HG03139 (cell line): Measurements from ENCODE around the gene MTHFD2L.
"Not testable (repeated sequence)": the region's sequence is repeated elsewhere in the genome, so short reads cannot be mapped to it uniquely, and the experiment has no call there.

Experiments
- ATAC-seq: cut with Tn5 transposase; IDR thresholded peaks from one replicate; pipeline ENCODE4 v1.9.1; 2021; ENCODE audit not compliant: unreplicated experiment

The MTHFD2L gene

DNA sequence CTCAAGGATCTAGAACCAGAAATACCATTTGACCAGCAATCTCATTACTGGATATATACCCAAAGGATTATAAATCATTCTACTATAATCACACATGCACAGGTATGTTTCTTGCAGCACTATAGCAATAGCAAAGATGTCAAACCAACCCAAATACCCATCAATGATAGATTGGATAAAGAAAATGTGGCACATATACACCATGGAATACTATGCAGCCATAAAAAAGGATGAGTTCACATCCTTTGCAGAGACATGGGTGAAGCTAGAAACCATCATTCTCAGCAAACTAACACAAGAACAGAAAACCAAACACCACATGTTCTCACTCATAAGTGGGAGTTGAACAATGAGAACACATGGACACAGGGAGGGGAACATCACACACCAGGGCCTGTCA, 25.7 kb upstream of the MTHFD2L start:
- not testable (repeated sequence) for ATAC-seq

- no peak for ATAC-seq
Observed at GRCh38 chr4:74132944-74133343, 25.0 kb upstream of the MTHFD2L start.

DNA sequence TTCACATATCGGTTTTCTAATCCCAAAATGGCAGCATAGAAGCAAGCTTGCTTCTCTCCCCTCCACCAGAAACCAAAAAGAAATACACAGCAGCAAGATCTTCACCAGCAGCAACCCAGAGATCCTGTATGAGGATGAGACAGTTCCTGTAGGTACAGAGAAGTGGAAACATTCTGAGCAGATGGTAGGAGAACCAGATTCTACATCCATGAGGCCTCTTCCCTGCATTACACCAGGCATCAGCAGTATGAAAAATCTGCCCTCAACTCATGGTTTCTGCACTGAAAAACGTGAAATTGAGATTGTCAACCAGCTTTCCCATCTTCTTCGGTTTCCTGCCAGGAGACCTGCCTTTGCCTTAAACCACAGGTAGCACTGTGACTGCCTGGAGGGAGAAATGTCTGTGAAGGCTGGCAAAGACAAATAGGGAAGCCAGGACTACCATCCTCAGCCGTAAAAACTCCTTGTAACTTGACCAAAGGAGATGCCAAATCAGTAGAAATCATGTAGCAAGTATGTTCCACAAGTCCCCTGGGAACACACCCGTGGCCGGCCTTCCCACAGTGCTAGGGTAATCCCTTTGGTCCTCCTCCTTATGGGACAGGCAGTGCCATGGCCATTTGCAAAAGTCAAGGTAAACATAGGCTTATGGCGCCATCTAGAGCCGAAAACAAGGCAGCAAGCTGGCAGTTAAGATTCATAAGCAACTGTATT, 24.0 kb upstream of the MTHFD2L start:
- ATAC-seq = no peak

GRCh38 chr4:74134500-74134852, 23.4 kb upstream of the MTHFD2L start:
- no peak for ATAC-seq

GRCh38 chr4:74146581-74147129, 11.3 kb upstream of the MTHFD2L start:
- ATAC-seq = no peak

DNA sequence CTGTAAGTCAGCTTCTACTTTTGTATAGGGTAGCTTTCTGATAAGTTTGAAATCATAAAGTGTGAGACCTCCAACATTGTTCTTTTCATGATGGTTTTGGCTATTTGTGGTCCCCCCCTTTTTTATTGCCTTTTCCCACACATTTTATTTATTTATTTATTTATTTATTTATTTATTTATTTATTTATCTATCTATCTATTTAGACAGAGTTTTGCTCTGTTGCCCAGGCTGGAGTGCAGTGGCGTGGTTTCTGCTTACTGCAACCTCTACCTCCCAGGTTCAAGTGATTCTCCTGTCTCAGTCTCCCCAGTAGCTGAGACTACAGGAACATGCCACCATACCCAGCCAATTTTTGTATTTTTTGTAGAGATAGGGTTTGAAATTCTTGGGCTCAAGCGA, 9.7 kb upstream of the MTHFD2L start:
- no peak for ATAC-seq

GRCh38 chr4:74152836-74153235, 5.1 kb upstream of the MTHFD2L start:
- ATAC-seq = no peak

DNA sequence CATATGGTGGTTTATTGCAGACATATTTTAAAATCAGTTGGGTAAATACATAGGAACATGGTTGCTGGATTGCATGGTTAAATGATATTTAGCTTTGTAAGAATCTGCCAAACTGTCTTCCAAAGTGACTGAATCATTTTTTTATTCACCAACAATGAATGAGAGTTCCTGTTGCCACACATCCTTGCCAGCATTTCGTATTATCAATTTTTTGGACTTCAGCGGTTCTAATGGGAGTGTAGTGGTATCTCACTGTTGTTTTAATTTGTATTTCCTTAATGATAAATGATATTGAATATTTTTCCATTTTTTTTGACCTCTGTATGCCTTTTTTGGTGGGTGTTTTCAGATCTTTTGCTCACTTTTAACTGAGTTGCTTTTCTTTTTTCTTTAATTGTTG, 1.4 kb upstream of the MTHFD2L start:
- no peak for ATAC-seq

DNA sequence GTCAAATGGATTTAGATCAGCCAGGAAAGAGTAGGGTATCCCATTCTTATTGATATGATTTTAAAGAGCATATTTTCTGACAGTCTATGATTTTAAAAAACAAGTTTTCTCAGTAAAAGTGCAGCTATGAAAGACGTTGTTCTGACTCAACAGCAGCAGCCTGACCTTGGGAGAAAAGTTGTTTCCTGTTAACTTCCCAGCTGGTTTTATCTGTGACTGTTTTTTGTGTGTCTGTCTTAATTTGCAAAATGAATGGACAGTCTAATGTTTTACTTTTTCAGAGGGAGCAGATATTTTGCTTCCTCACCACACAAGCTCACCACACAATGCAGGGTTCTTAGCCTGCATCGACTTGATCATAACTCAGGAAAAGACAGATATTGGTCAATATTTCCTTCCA, 764 bp upstream of the MTHFD2L start:
- no peak for ATAC-seq

DNA sequence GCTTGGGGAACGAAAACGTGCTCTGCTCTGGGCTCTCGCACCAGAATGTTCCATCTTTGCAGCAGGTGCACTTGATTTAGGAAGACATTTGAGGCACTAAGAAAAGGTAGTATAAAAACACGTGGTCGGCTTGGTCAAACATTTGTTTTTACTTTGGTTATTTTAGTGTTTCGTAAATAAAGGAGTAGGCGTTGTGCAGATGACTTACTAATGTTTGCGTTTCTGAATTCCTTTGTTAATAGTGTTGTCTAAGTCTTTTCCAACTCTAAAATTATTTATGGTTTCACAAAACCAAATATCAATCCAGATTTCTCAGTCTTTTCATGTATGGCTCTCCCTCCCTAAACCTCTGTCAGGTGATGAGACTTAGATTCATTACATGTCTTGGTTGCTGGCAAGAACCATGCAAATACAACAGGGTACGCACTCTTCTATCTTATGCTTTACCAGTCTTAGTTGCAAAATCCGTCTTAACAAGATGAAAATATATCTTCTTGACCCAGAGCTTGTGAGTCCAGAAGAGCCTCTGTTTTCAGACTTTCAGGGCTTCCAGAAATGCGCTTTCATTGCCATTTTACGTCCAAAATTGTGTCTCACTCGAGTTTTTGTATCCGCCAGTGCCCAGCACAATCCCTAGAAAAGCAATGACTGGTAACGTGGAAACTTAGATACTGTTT, 686 bp downstream of the MTHFD2L start:
- ATAC-seq = no peak

DNA sequence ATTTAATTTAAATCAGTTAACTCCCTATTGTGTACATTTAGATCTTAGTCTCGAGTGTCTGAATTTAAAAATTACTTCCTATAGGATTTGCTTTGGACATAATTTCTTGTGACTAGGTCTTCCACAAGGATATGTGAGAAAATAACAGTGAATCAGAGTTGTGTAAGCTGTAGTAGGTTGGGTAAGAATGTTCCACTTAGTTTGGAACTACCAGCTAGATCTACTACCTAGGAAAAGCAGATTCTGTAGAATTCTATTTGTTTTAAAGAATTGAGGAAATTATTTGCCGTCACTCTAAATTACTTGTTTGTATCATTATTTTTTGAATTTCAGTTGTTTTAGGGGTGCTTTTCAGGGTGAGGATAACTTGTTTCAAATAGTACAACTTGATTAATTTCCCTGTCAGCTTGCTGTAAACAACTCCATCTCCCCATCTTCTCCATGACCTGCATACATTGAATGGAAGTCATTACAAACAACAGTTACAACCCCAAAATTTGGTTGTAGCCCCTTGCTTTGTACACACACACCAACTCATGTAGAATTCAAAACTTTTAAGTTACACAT, 1.3 kb downstream of the MTHFD2L start:
- ATAC-seq = no peak

DNA sequence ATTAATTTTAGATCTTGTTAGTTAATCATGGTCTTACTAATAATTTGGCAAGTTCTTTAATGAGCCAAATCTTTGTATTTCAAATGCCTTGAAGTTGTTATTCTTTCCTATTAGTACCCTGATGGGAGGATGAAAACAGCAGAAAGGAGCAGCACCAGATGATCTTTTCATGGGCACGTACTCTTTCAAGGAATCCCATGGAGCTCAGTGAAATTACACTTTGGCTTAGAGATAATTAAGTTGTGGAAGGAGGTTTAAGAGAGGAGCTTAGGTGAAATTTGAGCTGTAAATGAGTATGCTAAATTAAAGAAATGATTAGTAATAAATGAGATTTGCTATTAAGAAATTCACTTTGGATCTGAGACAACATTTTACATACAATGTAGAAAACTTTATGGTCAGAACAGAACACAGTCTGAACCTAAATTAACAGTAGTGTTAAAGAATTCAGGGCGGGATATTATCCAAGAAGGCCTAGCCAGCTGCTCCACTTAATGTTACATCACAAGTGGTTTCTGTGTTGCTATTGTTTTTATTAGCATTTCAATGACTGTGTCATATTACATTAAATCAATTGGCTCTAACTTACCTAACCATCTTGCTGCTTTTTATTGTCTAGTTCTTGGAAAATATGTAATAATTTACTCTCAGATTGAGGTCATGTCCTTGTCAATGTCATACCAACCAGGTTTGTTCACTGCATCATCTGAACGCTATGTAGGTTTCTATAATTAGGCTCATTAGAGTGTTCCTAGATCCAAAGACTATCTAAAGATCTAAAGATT, 3.9 kb downstream of the MTHFD2L start:
- no peak for ATAC-seq

DNA sequence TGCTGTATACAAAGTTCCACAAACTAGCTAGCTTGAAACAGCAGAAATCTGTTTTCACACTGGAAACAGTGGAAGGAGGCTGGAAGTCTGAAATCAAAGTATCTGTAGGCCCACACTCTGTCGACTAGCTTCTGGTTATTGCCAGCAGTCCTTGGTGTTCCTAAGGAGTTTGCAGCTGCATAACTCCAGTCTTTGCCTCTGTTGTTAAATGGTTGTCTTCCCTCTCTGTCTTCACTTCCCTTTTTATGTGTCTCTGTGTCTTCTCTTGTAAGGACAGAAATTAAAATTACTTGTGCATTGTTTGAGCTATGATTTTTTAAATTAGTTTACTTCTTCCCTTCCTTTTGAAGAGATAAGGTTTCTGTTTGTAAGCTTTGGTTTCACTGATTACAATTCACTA, 8.2 kb downstream of the MTHFD2L start:
- ATAC-seq = no peak

DNA sequence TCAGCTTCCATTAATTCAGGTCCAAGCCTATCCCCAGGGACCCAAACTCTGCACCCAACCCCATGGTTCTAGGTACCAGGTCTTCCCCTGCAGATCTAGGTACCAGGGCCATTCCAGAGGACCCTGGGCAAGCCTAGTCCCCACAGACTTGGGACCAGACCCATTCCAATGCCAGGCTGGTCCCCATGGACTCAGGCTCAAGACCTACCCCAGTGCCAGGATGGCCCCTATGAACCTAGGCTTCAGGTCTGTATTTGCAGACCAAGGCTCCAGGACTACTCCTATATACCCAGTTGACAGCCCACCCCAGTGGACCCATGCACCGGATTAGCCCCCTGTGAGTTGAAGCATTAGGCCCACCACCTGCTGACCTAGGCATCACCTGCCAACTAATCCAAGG, 8.9 kb downstream of the MTHFD2L start:
- ATAC-seq = no peak

DNA sequence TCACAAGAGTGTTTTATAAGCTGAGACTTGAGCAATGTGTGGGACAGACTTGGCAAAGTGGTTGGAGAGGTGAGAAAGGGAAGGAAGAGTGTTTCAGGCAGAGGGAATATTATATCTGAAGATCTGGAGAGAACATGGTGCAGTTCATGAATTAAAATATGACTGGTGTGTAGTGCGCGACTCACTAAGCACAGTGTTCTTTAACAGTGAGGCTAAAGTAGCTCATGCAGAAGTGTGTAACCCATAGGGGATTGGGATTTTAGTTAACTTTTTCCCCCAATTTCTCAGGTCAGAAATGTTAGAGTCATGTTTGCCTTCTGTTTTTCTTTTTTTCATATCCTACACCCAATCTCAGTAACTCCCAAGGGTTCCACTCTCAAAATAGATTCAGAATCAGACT, 9.7 kb downstream of the MTHFD2L start:
- ATAC-seq = no peak

- no peak for ATAC-seq
Observed at GRCh38 chr4:74168841-74169240, 10.9 kb downstream of the MTHFD2L start.

- ATAC-seq = no peak
Observed at GRCh38 chr4:74173321-74173720, 15.4 kb downstream of the MTHFD2L start.

DNA sequence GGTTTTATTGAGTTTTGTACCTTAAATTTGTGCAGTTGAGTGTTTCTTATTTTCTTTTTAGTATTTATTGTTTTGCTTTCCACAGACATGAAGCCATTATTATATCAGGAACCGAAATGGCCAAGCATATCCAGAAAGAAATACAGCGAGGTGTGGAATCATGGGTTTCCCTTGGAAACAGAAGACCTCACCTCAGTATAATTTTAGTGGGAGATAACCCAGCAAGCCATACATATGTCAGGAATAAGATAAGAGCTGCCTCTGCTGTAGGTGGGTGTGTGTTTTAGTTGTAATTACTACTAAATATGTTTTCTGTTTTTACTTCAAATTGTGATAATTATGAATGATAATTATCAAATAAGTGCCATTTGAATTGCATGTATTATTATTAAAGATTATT, 16.5 kb downstream of the MTHFD2L start:
- no peak for ATAC-seq

- ATAC-seq = no peak
Observed at GRCh38 chr4:74174941-74175340, 17.0 kb downstream of the MTHFD2L start.

DNA sequence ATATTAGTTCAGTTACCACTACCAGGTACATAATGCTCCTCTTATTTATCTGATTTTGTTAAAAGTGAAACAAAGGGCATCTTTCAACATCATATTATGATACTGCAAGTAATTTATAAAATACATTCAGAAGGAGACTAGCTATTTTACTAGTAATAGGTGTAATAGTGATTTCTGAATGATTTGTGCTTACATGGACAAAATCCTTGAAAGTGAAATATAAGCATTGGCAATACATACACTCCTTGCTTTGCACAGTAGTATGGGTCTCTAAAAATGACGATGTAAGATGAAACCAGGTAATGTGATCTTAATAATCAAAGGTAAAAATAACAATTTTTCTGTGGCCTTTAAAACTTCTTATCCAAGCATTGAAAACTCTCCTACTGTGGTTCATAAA, 17.5 kb downstream of the MTHFD2L start:
- no peak for ATAC-seq

GRCh38 chr4:74178798-74179197, 20.9 kb downstream of the MTHFD2L start:
- ATAC-seq = no peak

GRCh38 chr4:74181219-74181618, 23.3 kb downstream of the MTHFD2L start:
- ATAC-seq = no peak
